Measurements from ENCODE around the gene CLEC10A.
A peak's percentile ranks its signal among the peaks of the same experiment; 100 is the strongest.
"Not testable (repeated sequence)": the region's sequence is repeated elsewhere in the genome, so short reads cannot be mapped to it uniquely, and the experiment has no call there.

The CLEC10A gene

DNA sequence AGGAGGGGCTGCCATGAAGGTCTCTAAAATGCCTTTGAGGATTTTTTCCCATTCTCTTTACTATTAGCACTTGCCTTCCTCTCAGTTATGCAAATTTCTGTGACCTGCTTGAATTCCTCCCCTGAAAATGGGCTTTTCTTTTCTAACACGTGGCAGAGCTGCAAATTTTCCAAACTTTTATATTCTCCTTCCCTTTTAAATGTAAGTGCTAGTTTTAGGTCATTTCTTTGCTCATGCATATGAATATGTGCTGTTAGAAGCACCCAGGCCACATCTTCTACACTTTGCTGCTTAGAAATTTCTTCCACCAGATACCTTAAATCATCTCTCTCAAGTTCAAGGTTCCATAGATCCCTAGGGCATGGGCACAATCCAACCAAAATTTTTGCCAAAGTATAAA lies 11.8 kb downstream of the CLEC10A start:
- DNase-seq, result no peak

DNA sequence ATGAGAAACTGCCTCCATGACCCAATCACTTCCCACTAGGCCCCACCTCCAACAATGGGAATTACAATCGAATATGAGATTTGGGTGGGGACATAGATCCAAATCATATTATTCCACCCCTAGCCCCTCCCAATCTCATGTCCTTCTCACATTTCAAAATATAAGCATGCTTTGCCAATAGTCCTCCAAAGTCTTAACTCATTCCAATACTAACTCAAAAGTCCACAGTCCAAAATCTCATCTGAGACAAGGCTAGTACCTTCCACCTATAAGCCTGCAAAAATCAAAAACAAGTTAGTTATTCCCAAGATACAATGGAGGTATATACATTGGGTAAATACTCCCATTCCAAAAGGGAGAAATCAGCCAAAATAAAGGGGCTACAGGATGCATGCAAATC lies 12.9 kb downstream of the CLEC10A start:
- DNase-seq, result no peak

DNA sequence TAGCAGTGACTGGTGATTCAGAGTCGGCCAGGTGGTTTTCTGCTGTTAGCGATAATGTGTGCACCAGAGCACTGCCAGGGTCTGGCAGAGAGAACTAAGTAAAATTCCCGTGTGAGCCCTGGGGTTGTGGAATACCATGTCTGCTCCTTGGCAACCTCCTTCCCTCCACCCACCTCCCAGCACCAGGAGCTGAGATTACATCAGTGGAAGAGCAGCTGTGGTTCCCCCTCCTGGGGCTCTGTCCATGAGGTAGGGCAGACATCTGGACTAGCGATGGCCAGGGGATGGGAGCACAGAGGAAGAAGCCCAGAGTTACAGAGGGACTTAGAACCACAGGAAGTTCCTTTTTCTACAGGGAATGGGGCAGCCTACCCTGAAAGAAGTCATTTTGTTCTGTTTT lies 15.8 kb downstream of the CLEC10A start:
- DNase-seq, result peak; percentile 4

DNA sequence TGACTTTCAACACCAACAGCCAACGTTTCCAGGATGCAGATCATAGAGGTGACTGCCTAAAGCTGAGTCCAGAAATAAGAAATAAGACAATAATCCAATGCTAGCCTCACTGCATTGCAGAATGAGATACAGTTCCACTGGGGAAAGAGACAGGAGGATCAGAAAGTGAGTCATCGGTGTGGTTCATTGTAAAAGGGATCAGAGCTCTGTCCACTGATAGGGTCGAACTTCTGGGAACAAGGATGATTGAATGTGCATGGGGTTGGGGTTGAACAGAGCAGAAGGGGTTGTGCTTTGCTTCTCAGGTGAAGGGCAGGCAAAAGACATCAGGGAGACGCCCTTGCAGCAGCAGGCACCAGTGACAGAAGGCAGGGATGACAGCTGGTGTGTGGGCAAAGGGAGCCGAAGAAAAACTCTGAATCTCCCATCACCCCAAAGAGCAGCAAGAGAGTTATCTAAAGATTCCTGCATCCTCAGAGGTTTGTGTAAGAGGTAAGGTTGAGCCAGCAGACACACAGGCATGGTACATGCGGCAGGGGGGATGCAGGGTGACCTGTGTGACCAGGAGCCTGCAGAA lies 16.4 kb downstream of the CLEC10A start:
- DNase-seq, result no peak

DNA sequence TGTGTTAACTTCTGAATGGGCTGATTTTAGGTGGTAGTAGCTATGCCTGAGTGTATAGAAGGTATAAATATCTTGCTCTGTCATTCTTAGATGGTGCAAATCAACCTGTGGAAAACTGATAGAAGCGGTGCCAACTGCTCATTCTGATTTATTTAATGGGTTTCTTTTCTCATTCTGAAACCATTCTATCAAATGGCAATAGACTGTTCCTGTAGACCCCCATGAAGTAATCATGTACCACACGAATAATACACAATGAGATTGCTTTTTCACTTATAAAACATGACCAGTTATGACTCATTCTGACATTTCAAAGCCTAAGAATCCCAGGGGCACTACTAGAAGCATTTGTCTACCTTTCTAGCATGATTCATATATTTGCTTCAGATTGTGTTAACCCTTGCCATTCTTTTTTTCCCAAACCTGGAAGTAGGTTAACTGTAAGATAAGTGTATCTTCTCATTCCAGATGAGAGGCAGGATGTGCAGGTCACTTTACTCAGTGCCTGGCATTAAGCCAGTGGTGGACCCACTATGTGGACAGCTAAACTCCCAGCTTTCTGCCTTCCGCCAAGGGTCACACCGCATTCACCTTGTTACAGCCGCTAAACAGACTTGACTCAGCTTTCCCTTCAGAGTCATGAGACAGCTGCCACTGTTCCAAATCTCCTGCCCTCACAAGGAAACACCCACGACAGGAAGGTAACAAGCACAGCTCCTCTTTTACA lies 19.7 kb downstream of the CLEC10A start:
- DNase-seq, result no peak

DNA sequence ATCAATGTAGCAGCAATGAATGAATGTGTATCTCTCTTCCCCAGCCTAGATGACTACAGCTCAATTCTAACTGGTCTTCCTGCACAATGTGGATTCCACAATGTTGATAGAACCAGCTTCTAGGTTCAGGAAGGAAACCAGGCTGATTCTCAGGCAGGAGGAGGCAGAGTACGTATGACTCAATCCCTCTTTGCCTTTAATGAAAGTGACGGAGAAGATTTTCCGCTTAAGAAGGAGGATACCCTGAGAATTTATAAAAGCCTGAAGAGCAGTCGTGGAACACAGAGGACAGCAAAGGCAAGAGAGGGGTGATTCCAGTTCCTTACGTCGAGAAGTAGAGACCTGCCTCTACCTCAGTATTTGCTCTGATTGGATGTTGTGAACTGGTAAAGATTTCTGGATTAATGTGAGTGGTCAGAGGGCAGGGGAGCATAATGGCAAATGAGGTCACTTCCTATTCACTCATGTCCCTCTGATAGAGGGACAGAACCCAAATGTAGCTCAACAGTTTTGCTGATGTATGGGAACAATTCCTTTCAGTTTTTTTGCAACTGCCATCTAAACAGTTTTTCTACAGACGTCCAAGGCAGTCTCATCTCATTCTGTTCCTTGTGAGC lies 21.1 kb downstream of the CLEC10A start:
- DNase-seq, result no peak

DNA sequence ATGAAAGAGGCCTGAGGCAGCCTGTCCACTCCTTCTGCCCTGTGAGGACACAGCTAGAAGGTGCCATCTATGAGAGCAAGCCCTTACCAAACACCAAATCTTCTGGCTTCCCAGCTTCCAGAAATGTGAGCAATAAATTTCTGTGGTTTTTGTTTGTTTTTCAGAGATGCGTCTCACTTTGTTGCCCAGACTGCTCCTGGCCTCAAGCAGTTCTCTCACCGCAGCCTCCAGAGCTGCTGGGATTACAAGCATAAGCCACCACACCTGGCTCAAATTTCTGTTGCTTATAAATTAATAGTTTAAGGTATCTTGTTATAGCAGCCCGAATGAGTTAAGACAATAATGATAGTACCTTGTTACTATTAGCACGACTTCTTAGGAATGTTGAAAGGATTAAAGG lies 23.7 kb downstream of the CLEC10A start:
- DNase-seq, result no peak

DNA sequence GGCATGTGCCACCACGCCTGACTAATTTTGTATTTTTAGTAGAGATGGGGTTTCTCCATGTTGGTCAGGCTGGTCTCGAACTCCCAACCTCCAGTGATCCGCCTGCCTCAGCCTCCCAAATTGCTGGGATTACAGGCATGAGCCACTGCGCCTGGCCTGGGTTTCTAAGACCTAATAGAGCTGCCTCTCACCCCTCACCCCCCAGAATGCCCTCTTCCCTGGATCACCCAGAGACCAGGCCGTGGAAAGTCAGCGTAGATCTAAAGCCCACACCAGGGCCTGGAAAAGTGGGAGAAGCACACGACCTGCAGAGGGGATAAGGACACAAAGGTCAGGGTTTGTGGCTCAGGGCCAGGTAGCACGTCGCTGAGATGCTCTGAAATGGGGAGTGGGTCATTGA lies 29.5 kb downstream of the CLEC10A start:
- DNase-seq, result not testable (repeated sequence)

DNA sequence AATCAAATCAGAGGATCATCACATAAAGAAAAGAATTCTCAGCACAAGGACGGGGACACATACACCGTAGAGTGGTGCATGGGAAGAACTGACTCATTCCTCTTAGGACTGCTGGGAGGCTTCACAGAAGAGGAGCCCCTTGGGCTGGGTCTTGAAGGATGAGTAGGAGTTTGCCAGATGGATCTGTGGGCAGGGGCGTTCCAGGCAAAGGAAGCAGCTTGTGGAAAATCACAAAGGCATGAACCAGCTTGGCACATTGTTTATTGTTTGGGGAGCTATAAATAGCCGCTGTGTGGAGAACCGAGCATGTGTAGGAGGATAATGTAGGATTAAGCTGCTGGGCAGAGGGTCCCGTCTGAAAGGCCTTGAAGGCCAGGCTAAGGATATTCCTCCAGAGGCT lies 31.1 kb downstream of the CLEC10A start:
- no peak for DNase-seq

DNA sequence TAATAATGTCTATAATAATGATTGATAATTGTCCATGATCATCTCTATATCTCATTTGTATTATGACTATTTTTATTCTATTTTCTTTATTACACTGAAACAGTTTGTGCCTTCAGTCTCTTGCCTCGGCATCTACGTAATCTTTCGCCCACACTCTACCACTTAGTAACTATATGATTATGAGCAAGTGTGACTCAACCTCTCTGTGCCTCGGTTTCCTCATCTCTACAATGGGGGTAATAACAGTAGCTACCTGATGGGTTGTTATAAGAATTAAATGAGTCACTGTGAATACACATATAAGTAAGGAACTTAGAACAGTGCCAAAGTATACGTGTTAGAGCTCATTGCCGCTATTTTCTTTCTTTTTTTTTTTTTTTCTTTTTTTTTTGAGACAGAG lies 32.5 kb downstream of the CLEC10A start:
- DNase-seq, result no peak

DNA sequence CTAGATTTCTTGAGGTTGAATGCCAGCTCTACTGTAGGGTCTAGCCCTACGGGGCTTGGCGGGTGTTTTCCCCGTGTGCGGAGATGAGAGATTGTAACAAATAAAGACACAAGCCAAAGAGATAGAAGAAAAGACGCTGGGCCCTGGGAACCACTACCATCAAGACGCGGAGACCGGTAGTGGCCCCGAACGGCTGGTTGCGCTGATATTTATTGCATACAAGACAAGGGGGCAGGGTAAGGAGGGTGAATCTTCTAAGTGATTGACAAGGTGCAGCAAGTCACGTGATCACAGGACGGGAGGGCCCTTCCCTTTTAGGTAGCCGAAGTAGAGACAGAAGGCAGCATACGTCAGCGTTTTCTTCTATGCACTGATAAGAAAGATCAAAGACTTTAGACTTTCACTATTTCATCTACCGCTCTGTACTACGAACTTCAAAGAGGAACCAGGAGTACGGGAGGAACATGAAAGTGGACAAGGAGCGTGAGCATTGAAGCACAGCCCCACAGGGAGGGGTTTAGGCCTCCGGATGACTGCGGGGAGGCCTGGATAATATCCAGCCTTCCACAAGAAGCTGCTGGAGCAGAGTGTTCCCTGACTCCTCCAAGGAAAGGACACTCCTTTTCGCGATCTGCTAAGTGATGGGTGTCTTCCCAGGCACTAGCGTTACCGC lies 33.2 kb downstream of the CLEC10A start:
- not testable (repeated sequence) for DNase-seq

DNA sequence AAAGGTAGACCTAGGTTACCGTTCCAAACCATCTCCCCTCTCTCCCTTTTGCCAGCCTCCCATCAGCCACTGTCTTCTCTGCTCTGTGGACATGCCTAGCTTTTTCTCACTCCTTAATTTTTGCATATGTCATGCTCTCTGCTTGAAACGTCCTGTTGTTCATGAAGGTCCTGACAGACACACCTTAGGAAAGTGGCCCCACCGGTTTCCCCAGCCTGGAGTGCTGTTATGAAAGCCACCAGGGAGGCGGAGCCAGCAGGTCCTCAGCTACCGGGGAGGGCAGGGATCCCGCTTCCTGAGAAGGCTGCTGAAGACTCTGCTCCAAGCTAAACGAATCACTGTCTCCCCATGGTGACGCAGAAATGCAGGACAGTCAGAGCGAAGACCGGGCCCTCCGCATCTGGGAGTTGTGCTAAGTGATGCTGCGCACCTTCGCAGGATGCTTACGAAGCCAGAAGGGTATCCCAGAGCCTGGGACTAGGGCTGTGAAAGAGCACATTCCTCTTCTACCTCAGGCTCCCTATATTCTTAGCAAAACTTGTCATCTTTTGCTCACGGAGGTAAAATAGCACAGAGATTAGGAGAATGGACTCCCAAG lies 33.8 kb downstream of the CLEC10A start:
- no peak for DNase-seq

DNA sequence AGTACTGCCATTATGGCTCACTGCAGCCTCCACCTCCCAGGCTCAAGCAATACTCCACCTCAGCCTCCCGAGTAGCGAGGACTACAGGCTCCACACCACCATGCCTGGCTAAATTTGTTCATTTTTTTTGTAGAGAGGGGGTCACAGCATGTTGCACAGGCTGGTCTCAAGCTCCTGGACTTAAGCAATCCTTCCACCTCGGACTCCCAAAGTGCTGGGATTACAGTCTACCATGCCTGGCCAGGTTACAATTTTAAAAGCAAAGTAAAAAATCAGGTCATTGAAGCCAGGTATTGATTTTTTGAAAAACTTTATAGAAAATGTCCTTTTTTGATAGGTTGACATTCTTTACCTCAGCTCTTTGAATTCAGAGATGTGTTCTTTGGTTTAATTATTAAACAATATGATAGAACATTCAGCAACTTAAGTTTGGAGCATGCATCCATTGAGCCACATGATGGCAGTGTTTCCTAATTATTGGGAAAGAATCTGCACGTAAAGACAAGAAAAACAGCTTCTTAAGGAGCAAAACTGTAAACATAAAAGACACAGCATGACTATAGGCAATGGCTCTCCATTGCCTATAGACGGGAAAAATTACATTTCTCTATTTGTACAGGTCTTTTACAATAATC lies 34.4 kb downstream of the CLEC10A start:
- DNase-seq, result peak; percentile 34

DNA sequence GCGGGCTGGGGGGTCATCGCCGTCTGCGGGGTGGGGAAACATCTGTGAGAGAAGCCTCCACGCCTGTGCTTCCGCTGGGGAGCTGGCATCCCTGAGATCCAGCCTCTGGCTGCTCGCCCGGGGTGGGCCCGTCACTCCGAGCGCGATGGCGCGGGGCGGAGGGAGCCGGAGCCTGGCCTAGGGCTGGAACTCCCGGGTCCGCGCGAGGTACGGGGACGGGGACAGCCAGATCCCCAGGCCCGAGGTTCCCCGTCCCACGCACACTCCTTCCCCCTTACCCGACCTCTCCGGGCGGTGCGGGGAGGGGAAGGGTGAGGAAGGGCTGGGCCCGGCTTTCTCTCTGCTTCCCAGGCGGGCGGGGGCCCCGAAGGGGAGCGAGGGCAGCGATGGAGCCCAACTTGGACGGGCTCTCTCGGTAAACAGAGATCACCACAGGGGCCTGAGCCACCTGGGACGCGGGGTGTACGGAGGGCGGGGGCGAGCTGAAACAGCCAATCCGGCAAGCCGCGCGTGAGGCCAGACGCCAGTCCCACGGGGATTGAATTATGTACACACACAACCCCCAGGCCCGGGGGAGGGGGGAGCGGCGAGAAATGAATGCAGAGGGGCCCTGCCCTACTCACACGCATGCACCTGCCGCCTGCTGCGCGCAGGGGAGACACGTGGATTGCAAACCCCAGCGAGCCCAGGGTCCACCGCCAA lies 36.4 kb downstream of the CLEC10A start, which contains the start of gene SLC16A11:
TSS of gene SLC16A11 (minus strand) at position 596 of the 702 bp plus-strand sequence. CDS start at position 17, 579 bp downstream.
- DNase-seq, result peak; percentile 9

DNA sequence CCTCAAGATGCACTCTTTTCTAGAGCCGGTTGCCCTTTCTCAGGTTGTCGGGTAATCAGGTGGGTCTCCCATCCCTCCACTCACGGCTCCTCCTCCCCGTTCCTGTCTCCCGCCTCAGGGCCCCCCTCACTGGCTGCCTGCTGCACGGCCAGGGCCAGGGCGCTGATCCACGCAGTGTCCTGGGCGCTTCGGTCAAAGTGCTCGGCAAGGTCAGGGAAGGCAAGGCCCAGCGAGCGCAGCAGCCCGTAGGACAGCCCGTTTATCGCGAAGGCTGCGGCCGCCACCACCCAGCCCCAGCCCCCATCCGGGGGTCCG lies 36.9 kb downstream of the CLEC10A start:
- DNase-seq, result no peak

DNA sequence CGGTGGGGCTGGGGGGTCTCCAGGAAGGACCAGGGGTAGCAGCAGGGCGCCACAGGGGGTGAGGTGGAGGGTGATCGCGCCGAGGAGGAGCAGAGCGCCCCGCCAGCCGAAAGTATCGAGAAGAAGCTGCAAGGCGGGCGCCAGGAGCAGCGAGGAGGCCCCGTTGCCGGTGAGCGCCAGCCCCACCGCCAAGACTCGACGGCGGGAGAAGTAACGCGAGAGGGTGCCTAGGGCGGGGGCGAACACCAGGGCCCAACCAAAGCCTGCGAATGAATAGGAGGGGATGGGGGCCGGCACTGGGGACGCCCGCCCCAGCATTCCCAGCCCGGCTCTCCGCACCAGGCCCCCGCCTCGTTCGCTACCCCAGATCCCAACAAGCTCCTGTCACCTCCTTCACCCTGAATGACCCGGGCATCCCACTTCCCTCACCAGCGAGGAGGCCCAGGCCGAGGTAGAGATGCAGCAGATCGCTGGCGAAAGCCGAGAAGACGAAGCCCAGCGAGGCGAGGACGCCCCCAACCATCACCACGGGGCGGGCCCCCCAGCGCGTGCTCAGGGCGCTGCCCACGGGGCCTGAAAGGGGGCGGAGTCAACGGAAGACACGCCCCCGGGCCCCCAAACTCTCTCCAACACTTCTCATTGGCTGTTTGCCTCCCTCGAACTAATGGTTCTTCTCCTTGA lies 37.4 kb downstream of the CLEC10A start:
- no peak for DNase-seq

DNA sequence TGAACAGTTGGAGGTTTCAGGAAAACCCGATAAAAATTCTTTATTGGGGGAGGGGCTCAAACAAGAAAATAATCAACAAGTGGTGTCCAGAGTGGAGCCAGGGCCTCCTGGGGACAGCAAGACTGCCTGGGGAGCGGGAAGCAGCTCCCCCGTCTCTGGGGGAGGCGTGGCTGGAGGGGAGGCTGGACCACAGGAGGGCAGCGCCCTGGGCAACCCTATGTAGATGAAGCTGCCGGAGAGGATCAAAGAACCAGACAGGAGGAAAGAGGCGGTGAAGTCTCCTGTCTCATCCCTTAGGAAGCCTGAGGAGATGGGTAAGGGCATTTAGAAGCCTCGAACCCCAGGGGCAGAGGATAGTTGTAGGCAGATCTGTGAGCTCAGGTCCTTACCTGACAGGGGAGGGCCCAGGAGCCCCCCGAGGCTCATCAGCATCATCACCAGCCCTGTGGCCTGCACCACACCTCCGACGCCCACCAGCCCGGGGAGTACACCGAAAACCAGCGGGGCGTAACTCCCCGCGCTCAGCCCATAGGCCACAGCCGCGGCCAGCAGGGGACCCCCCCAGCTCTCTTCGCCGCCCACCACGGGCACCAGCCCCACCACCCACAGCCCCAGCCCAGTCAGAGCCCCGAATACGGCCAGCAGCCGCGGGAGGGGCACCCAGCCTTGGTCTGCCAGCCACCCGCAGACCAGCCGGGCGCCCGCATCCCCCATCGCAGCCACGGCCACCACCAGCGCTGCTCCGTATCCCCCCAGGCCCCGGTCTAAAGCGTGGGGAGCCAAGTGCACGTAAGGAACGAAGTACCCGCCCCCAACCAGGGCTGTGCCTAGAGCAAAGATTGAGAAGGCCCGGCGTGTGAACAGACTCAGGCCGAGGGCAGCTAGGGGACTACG lies 38.2 kb downstream of the CLEC10A start:
- DNase-seq, result no peak

DNA sequence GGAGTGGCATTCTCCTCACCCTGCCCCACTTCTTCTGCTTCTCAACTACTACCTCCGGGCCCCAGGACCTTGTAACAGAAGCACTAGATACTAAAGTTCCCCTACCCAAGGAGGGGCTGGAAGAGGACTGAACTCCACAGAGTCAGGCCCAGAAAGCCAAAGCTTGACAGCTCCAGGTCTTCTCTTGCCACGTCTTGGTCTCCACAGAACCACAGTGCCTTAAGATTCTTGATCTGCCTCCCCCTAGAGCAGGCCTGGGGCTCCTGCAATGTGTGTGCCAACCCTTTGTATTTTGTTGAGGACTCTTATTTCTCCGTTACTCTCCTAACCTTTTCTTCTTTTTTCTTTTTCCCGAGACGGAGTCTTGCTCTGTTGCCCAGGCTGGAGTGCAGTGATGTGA lies 40.2 kb downstream of the CLEC10A start:
- DNase-seq, result no peak

DNA sequence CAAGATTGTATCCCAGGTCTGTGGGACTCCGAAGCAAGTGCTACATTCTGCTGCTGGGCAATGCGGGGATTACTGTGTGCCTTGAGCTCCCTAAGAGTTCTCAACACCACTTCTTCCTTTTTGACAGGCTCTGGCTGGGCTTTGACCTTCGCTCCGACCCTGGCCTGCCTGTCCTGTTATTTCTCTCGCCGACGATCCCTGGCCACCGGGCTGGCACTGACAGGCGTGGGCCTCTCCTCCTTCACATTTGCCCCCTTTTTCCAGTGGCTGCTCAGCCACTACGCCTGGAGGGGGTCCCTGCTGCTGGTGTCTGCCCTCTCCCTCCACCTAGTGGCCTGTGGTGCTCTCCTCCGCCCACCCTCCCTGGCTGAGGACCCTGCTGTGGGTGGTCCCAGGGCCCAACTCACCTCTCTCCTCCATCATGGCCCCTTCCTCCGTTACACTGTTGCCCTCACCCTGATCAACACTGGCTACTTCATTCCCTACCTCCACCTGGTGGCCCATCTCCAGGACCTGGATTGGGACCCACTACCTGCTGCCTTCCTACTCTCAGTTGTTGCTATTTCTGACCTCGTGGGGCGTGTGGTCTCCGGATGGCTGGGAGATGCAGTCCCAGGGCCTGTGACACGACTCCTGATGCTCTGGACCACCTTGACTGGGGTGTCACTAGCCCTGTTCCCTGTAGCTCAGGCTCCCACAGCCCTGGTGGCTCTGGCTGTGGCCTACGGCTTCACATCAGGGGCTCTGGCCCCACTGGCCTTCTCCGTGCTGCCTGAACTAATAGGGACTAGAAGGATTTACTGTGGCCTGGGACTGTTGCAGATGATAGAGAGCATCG lies 41.8 kb downstream of the CLEC10A start:
- no peak for DNase-seq
